HuH-7.5 (cell line): Measurements from ENCODE around the gene NUP210L.
"Not testable (repeated sequence)": the region's sequence is repeated elsewhere in the genome, so short reads cannot be mapped to it uniquely, and the experiment has no call there.

Experiments used
- DNase-seq: peaks from one replicate; pipeline ENCODE4 v3.0.0; 2011; ENCODE audit warnings: low spot score

Gene NUP210L

DNA sequence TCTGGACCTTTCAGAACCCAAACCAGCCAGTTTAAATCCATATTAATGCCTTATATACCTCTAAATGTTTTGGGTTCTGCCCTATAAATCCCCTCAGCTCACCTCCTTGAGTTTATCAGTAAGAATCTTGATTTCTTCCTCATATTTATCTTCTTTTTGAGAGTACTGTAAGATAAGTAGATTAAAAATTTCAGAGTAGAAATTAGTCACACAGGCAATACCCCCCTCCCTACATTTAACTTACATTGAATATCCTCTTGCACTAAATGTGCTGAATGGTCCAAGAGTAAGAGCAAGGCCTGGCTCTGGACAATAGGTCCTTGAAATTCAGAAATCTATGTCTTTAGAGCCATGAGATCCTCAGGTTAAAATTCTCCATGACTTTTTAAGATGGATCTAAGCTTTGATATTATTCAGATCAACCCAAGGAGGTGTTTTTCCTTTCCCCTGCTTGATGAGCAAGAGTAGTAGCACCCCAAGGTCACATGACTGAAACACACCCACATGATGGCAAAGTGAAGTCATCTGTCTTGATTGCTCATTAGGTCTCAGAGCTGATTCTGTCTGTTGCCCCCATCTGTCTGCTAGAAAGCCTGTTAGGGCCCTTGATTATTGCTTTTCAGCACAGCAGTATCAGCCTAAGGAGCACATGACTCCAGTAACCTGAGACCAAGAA lies 15.8 kb upstream of the NUP210L start:
- no peak for DNase-seq

- no peak for DNase-seq
These were observed 12.6 kb upstream of the NUP210L start for GRCh38 chr1:154167461-154167860.

- no peak for DNase-seq
These were observed 11.3 kb upstream of the NUP210L start for GRCh38 chr1:154166207-154166606.

- DNase-seq = no peak
These were observed 4.7 kb upstream of the NUP210L start for GRCh38 chr1:154159554-154159953.

- DNase-seq = no peak
These were observed 3.6 kb upstream of the NUP210L start for GRCh38 chr1:154158307-154159125.

GRCh38 chr1:154157520-154158306 lies 2.8 kb upstream of the NUP210L start:
- DNase-seq = no peak

- DNase-seq = no peak
These were observed 378 bp upstream of the NUP210L start for GRCh38 chr1:154155251-154155650.

DNA sequence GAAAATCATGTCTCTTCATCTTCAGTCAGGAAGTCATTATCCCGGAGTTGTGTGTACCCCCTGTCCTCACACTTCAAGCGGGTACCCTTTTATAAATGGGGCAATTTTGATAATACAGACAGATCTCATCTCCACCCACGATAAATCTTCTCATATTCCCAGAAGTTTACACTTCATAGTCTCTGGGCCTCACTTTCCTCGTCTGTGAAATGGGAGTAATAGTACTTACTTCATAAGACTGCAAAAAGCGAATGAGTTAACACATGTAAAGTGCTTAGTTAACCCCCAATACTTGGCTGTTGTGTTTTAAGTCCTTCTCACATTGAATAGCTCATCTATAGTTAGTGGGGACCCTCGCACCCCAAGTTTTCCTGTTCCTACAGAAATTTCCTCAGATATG lies 820 bp downstream of the NUP210L start:
- no peak for DNase-seq

DNA sequence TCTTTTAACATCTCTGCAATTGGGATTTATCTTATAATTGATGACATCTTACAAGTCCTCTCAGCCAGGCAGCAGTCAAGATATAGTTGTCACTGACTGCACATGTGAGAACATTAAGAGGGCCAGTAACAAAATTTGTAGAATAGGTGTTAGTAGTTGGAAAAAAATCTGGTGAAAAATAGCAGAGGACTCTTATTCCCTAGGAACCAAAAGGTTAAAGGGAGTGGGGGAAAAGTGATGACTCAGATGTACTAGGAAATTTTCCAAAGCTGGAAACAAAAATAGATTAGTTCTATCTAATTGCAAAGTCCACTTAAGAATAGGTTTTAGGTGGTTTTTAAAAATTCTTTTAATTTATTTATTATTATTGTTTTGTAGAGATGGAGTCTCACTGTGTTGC lies 3.6 kb downstream of the NUP210L start:
- no peak for DNase-seq

GRCh38 chr1:154148807-154149206 lies 6.1 kb downstream of the NUP210L start:
- no peak for DNase-seq

DNA sequence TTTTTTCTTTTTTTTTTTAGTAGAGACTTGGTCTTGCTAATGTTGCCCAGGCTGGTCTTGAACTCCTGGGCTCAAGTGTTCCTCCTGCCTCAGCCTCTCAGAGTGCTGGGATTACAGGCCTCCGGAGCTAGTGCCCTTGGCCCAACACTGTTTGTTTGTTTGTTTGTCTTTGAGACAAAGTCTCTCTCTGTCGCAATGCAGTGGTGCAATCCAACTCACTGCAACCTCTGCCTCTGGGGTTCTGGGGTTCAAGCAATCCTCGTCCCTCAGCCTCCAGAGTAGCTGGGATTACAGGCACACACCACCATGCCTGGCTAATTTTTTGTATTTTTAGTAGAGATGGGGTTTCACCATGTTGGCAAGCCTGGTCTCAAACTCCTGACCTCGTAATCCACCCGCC lies 7.4 kb downstream of the NUP210L start:
- DNase-seq = not testable (repeated sequence)

- DNase-seq = no peak
These were observed 8.9 kb downstream of the NUP210L start for GRCh38 chr1:154145986-154146385.

DNA sequence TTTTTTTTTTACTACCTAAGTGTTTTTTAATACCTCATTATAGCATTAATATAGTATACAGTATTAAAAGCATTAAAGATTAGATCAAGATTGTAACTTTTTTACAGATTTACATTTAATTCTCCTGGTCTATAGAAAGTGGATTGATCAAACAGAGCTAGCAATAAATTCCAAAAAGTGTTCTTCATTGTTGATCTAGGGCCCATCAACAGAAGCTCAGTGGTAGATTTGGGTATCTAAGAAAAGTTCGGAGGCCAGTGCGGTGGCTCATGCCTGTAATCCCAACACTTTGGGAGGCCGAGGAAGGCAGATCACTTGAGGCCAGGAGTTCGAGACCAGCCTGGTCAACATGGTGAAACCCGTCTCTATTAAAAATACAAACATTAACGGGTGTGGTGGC lies 12.5 kb downstream of the NUP210L start:
- no peak for DNase-seq

- DNase-seq = no peak
These were observed 13.6 kb downstream of the NUP210L start for GRCh38 chr1:154141240-154141639.

DNA sequence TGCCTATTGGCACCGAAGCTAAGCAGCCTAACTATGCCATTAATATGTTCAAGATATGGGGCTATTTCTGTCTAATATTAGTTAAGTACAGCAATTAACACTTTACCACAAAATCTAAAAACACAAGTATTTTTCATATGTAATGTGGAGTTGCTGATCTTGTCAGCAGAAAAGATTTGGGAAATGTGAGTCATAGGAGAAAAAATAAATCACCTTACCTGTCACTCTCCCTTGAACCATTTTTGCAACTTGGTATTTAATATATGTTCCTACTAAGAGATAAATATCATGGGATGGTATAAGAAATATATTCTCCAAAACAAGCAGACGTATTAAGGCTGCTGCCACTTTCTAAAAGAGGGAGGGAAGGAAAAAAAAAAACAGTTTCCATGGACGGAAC lies 17.0 kb downstream of the NUP210L start:
- no peak for DNase-seq

GRCh38 chr1:154133256-154133655 lies 21.6 kb downstream of the NUP210L start:
- DNase-seq = no peak

- DNase-seq = no peak
These were observed 25.4 kb downstream of the NUP210L start for GRCh38 chr1:154129391-154129970.

DNA sequence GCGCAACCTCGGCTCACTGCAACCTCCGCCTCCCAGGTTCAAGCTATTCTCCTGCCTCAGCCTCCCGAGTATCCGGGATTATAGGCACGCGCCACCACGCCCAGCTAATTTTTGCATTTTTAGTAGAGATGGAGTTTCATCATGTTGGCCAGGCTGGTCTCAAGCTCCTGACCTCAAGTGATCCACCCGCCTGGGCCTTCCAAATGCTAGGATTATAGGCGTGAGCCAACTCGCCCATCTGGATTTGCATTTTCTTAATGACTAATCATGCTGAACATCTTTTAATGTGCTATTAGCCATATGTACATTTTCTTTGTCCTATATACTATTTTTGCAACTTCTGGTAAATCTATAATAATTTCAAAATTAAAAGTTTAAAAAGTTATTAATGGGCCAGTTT lies 31.7 kb downstream of the NUP210L start:
- not testable (repeated sequence) for DNase-seq

DNA sequence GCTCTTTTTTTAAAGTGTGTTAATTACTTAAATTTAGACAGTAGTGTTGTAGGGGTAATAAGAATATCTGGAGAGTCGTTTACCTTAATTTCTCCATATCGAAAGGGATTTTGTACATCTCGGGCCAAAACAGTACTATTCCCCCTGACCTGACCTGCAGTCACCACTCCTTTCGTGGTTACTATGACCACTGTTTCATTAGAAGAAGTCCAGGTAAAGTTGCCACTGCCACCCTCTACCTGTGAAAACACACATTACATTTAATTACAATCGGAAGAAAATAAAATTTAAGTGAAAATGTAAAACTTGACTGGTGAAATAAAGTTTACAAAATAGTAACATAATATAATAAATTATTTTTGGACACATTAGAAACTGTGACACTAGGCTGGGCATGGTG lies 37.2 kb downstream of the NUP210L start:
- no peak for DNase-seq

- no peak for DNase-seq
These were observed 39.7 kb downstream of the NUP210L start for GRCh38 chr1:154115180-154115579.

- DNase-seq = no peak
These were observed 50.3 kb downstream of the NUP210L start for GRCh38 chr1:154104433-154105082.

DNA sequence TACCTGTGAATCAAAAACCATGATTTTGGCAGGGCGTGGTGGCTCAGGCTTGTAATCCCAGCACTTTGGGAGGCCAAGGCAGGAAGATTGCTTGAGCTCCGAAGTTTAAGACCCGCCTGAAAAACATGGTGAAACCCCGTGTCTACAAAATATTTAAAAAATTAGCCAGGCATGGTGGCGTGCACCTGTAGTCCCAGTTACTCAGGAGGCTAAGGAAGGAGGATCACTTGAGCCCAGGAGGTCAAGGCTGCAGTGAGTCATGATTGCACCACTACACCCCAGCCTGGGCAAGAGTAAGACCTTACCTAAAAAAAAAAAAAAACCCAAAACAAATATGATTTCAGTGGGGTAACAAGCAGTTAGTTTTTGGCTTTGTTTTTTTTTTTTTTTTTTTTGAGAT lies 54.7 kb downstream of the NUP210L start:
- not testable (repeated sequence) for DNase-seq
